Panc1 (cell line): ENCODE measurements around the gene DCC.

ENCODE experiments used
- POLR2AphosphoS5 ChIP-seq: IDR thresholded peaks from 2 replicates; pipeline ENCODE4 v1.6.1; 2012; ENCODE audit warnings: mild to moderate bottlenecking, low read depth, low read length, moderate library complexity
- TF ChIP-seq, protein P1 (sequence below): fragments of 450-650 bp; IDR thresholded peaks from 2 replicates; pipeline ENCODE4 v1.5.1; 2017; ENCODE audit warnings: mild to moderate bottlenecking

- TF ChIP-seq, protein P1, sequence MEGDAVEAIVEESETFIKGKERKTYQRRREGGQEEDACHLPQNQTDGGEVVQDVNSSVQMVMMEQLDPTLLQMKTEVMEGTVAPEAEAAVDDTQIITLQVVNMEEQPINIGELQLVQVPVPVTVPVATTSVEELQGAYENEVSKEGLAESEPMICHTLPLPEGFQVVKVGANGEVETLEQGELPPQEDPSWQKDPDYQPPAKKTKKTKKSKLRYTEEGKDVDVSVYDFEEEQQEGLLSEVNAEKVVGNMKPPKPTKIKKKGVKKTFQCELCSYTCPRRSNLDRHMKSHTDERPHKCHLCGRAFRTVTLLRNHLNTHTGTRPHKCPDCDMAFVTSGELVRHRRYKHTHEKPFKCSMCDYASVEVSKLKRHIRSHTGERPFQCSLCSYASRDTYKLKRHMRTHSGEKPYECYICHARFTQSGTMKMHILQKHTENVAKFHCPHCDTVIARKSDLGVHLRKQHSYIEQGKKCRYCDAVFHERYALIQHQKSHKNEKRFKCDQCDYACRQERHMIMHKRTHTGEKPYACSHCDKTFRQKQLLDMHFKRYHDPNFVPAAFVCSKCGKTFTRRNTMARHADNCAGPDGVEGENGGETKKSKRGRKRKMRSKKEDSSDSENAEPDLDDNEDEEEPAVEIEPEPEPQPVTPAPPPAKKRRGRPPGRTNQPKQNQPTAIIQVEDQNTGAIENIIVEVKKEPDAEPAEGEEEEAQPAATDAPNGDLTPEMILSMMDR, result no peak
- TF ChIP-seq POLR2AphosphoS5, result no peak
These were observed 580.7 kb downstream of the DCC start for GRCh38 chr18:52920665-52921064.
